SKM-1 treated with dmso at 0.1 percent for 144 hours (cell line): ENCODE results near the gene CPZ.
"Not testable (repeated sequence)": the region's sequence is repeated elsewhere in the genome, so short reads cannot be mapped to it uniquely, and the experiment has no call there.

Source experiments
- DNase-seq: peaks from one replicate; lab custom pipeline; 2025; ENCODE audit not compliant: unreplicated experiment; lab: John Stamatoyannopoulos, UW

Gene CPZ

GRCh38 chr4:8648816-8649630 lies 56.5 kb downstream of the CPZ start:
- no peak for DNase-seq

GRCh38 chr4:8649631-8650361 lies 57.2 kb downstream of the CPZ start:
- DNase-seq, result no peak

GRCh38 chr4:8651661-8652180 lies 59.2 kb downstream of the CPZ start:
- DNase-seq, result no peak

GRCh38 chr4:8652181-8653078 lies 59.9 kb downstream of the CPZ start:
- DNase-seq, result no peak

- no peak for DNase-seq
Measured at GRCh38 chr4:8653326-8654000, 60.9 kb downstream of the CPZ start.

- DNase-seq, result not testable (repeated sequence)
Measured at GRCh38 chr4:8654139-8654538, 61.6 kb downstream of the CPZ start.

- DNase-seq, result no peak
Measured at GRCh38 chr4:8655411-8656184, 63.0 kb downstream of the CPZ start.

- no peak for DNase-seq
Measured at GRCh38 chr4:8656185-8656517, 63.6 kb downstream of the CPZ start.

GRCh38 chr4:8656711-8657380 lies 64.3 kb downstream of the CPZ start:
- DNase-seq, result no peak

- DNase-seq, result no peak
Measured at GRCh38 chr4:8657381-8658088, 65.0 kb downstream of the CPZ start.

- DNase-seq, result no peak
Measured at GRCh38 chr4:8662776-8663175, 70.2 kb downstream of the CPZ start.

GRCh38 chr4:8664031-8664805 lies 71.7 kb downstream of the CPZ start:
- DNase-seq, result no peak

- no peak for DNase-seq
Measured at GRCh38 chr4:8664976-8665375, 72.4 kb downstream of the CPZ start.

- DNase-seq, result no peak
Measured at GRCh38 chr4:8665406-8666360, 73.1 kb downstream of the CPZ start.

GRCh38 chr4:8666581-8666980 lies 74.0 kb downstream of the CPZ start:
- DNase-seq, result no peak
